GM12873 (cell line): ENCODE data around the gene RERE.

Source experiments
- TF ChIP-seq, protein P1 (sequence below): IDR thresholded peaks from 2 replicates; pipeline ENCODE4 v1.5.1; 2012; ENCODE audit warnings: low read depth, mild to moderate bottlenecking, moderate library complexity, low read length, control low read depth; ENCODE audit not compliant: insufficient read depth; ENCODE audit errors: missing control alignments

Gene RERE

DNA sequence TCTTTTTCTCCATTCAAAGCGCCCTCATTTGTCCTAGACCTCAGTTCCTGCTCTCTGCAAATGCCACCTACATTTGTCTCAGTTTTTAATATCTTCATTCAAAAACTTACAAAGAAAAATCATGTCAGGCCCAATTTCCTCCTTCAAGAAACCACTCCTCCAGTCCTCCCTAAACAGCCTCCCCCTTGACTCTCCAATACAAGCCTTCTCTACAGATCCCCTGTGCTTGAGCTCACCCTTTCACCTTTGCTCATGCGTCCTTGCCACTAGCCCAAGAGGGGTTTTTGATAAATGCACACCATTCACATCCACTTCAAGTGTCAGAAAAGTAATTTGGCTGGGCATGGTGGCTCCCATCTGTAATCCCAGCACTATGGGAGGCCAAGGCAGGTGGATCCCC, 140.6 kb downstream of the RERE start:
- TF ChIP-seq, protein P1, sequence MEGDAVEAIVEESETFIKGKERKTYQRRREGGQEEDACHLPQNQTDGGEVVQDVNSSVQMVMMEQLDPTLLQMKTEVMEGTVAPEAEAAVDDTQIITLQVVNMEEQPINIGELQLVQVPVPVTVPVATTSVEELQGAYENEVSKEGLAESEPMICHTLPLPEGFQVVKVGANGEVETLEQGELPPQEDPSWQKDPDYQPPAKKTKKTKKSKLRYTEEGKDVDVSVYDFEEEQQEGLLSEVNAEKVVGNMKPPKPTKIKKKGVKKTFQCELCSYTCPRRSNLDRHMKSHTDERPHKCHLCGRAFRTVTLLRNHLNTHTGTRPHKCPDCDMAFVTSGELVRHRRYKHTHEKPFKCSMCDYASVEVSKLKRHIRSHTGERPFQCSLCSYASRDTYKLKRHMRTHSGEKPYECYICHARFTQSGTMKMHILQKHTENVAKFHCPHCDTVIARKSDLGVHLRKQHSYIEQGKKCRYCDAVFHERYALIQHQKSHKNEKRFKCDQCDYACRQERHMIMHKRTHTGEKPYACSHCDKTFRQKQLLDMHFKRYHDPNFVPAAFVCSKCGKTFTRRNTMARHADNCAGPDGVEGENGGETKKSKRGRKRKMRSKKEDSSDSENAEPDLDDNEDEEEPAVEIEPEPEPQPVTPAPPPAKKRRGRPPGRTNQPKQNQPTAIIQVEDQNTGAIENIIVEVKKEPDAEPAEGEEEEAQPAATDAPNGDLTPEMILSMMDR: no peak

DNA sequence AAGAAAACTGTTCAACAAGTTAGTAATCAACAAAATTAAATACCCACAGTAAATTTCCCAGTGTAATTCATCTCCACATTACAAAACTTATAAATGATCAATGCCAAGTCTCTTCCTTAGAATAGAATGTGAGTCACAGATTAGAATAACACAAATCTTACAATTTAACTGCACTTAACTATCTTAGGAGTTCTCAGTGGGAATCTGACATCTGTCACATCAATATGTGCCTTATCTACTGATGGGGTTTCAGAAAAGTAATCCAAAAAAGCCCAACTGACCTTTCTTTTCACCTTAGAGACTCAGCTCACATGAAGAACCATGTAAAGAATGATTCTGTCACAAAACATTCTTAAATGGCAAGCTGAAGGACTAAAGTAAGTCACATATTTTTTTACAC, 141.4 kb downstream of the RERE start:
- TF ChIP-seq, protein P1: no peak

DNA sequence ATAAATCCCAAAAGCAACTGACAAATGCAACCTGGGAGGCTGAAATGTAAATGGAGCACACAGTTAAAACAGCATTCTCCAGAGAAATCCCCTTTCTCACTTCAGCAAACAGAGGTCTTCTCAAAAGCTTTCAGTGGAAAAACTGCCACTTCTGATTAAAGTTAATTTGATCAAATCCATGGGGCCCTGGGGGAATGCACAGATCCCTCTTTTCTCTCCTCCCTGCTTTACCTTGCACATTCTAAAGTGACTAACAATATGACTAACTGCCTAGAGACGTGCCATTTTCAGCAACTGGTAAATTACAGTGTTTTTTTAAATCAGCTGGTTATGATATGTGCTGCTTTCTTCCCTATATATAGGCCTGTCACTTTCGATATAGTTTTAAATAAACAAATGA, 142.5 kb downstream of the RERE start:
- TF ChIP-seq, protein P1: no peak

DNA sequence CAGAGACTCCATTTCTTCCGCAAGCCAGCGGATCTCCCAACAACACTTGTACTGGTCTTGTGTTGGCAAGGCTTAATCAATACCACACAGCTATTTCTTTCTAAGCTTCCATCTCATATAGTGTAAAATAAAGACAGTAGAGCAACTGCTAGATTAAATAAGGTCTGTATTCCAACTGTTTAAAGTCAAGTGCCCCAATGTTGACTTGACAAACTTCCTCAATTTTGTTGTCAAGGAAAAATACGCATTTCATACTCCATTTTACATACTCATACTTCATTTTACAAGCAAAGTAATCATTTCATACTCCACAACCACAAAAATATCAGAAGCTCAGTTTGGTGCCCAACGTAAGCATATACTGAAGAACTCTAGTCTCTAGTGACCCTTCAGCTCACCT, 143.0 kb downstream of the RERE start:
- TF ChIP-seq, protein P1: no peak

DNA sequence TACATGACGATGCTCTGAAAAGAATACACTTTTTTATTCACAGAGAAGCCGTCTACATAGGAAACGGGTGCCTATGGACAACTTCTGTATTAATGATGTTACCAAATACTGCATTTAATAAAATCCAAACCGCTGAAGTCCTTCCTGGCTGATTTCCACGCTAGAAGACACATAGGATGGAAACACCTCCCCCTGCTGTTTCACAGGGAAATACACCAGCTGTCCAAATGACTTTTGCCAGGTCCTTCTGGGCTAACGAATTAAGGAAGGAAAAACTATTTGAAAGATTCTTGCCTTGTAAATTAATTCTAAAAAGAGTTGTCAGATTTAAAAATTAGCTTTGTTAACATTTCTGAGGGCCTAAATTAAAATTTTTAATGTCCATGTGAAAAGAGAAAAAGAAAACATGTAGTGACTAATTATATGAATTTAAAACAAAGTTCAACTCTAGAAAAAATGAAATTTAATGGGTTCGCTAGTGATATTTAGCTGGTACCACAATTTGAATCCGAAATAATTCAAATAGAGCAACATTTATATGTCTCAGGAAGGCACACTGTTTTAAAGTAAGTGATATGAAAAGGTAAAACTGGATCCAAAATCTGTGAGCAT, 146.0 kb downstream of the RERE start:
- TF ChIP-seq, protein P1: peak; percentile 72

DNA sequence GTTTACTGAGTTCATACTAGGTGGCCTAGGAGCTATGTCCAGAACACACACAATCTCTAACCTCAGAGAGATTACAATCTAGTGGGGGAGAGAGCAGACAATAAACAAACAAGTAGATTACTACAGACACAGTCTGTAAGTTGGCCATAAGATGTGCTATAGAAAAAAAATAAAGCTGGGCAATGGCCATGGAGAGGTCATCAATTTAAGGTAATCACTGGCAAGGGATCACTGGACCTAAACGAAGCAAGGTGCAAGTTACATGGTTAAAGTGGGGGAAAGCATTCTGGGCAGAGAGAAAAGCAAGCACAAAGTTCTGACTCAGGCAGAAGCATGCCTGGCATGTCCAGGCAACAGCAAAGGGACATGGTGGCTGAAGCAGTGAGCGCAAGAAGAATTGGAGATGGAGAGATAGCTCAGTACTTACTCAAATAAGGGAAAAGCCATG, 147.0 kb downstream of the RERE start:
- TF ChIP-seq, protein P1: no peak

DNA sequence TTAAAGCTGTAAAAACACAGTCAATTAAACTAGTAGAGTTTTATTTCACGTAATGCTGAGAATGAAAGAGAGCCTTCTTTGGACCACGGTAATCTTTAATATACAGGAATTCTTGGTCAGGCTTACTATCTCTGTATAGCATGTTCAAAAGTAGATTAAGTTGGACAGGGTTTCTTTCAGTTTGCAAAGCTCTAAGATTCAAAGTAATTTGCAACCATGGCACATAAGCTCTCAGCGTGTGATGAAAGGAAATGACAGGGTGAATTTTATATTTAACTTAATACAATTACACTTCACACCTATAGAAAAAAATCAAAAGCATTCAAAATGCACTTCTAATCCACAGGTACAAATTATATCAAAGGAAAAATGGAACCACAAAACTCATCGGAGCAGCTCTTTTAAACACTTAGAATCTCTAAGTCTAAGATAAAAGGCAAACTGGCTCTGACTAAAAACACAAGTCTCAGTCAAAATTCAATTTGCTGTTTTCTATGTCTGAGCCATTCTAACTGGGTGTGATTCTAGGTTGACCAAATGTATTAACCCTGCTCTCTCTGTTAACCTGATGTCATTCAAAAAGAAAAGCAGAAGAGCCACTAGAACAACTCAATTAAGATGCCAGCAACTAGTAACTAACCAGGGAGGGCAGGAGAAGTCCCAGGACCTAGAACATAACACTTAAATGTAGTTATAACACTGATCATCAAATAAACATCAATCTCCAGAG, 147.7 kb downstream of the RERE start:
- TF ChIP-seq, protein P1: no peak
